ENCODE results near the gene FGFR1OP2. TPM values are rescaled to one million over a fixed set of nuclear protein-coding genes. Genes with fewer than 3 reads are reported as not detected.
"Not testable (repeated sequence)": the region's sequence is repeated elsewhere in the genome, so short reads cannot be mapped to it uniquely, and the experiment has no call there.

FGFR1OP2 gene
- total RNA-seq = 81.9 TPM

GRCh38 chr12:26937863-26938700, at the start of gene FGFR1OP2, which contains the start of gene INTS13:
TSS of gene FGFR1OP2 (plus strand) at chr12:26938470. CDS start at chr12:26954159, 15,689 bp downstream.
TSS of gene INTS13 (minus strand) at chr12:26937981. CDS start at chr12:26936803, 1,178 bp downstream.
- peak; percentile 100 for DNase-seq (ENCODE audit: low spot score)
- intact Hi-C loops (cut with DNase I) = no loop called here
- peak; percentile 99 for ATAC-seq

GRCh38 chr12:26890784-26891183, 47.5 kb upstream of the FGFR1OP2 start:
- intact Hi-C loops (cut with DNase I) = no loop called here
- ATAC-seq (no peak), DNase-seq (ENCODE audit: low spot score) (no peak)

DNA sequence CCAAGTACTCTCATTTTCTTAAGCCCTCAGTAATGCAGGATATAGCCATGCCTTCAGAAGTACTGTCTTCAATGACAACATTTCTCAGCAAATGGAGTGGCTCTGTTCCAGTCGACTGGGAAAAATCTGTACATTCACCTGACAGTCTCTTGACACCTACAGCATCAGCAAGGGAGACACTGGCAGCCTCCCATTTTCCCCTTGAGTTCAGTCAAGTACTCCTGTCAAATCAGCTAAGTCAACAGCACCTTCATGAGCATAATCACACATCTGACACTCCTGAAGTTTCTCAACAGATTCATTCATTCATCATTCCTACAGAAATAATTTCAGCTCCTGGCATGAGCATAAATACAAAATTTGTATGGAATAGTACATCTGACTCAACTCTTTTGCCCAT, 46.6 kb upstream of the FGFR1OP2 start:
- no peak for DNase-seq (ENCODE audit: low spot score)
- intact Hi-C loops (cut with DNase I) = no loop called here
- no peak for ATAC-seq

GRCh38 chr12:26895672-26896071, 42.6 kb upstream of the FGFR1OP2 start:
- DNase-seq (ENCODE audit: low spot score) (no peak), ATAC-seq (no peak)
- intact Hi-C loops (cut with DNase I) = no loop called here

- no peak for DNase-seq (ENCODE audit: low spot score)
- intact Hi-C loops (cut with DNase I) = no loop called here
- ATAC-seq = no peak
Observed at GRCh38 chr12:26896913-26897312, 41.4 kb upstream of the FGFR1OP2 start.

GRCh38 chr12:26903396-26903795, 34.9 kb upstream of the FGFR1OP2 start:
- DNase-seq (ENCODE audit: low spot score); ATAC-seq; intact Hi-C loops (cut with DNase I): not testable (repeated sequence)

DNA sequence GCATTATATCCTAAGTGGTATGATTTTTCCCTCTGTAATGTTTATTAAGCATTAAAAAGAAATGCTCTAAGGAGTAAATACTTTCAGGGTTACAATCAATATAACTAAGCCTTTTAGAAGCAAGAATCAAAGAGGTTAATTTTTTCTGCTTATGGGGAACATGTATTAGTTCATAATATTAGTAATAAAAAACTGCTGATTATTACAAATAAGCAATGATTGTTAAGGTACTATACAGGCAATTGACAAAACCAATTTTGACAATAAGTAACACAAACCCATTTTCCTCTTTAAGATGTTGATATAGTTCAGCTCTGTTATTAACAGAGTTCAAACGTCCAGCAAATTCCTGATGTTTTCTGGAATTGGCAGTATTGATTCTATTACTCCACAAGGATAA, 32.2 kb upstream of the FGFR1OP2 start:
- no peak for ATAC-seq
- intact Hi-C loops (cut with DNase I) = no loop called here

DNA sequence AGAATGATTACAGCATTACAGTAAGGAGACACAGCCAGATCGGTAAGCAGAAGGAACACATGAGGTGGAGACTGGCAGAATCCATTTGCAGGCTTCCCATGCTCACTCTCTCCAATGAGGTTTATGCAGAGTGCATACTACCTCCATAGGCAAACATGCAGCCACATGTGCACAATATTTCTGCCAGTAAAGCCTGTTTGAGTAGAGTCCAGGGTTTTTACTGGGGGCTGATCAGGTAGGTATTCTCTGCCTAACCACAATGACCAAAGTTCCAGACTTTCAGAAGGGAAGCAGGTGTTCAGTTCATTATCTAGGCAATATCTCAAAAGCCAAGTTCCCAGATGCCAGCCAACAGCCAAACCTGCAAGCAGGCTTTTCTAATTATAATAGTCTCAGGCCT, 31.6 kb upstream of the FGFR1OP2 start:
- no peak for ATAC-seq
- intact Hi-C loops (cut with DNase I) = no loop called here
- no peak for DNase-seq (ENCODE audit: low spot score)

More for the DNA sequence above, 32.2 kb upstream of the FGFR1OP2 start:
- no peak for DNase-seq (ENCODE audit: low spot score)

GRCh38 chr12:26918321-26919215, 19.7 kb upstream of the FGFR1OP2 start:
- intact Hi-C loops (cut with DNase I) = no loop called here
- ATAC-seq (peak; percentile 72), DNase-seq (ENCODE audit: low spot score) (no peak)

- DNase-seq (ENCODE audit: low spot score) = no peak
- peak; percentile 41 for ATAC-seq
- intact Hi-C loops (cut with DNase I) = no loop called here
Observed at GRCh38 chr12:26919216-26919555, 19.1 kb upstream of the FGFR1OP2 start.

- DNase-seq (ENCODE audit: low spot score) (no peak), ATAC-seq (no peak)
- intact Hi-C loops (cut with DNase I) = no loop called here
Observed at GRCh38 chr12:26921886-26922285, 16.4 kb upstream of the FGFR1OP2 start.

DNA sequence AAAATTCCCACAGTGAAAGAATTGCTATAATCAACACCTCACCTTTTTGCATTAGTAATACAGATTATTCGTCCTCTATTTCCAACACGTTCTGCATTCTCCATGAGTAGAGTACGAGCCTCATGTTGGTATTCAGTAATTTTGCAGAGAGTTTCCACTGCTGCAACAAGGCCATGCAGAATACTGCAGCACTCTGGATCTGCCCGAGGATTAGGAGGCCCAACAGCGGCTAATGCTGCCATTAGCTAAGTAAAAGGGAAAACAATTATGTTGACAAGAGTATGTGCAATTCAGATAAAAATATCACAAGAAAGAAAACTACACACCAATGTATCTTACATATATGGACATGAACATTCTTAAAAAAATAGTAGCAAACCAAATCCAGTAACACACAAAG, 9.6 kb upstream of the FGFR1OP2 start:
- ATAC-seq (no peak), DNase-seq (ENCODE audit: low spot score) (no peak)
- intact Hi-C loops (cut with DNase I) = no loop called here

DNA sequence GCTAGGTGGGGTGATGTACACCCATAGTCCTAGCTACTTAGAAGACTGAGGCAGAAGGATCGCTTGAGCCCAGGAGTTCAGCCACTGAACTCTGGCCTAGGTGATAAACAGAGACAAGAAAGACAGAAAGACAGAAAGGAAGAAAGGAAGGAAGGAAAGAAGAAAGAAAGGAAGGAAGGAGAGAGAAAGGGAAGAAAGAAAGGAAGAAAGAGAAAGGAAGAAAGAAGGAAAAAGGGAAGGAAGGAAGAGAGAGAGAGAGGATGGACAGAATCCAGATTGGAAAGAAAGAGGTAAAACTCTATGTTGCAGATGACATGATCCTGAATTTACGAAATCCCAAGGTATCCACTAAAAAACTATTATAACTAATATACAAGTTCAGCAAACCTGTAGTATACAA, 8.7 kb upstream of the FGFR1OP2 start:
- ATAC-seq = no peak
- no peak for DNase-seq (ENCODE audit: low spot score)
- intact Hi-C loops (cut with DNase I) = no loop called here

GRCh38 chr12:26935636-26936378, 2.5 kb upstream of the FGFR1OP2 start:
- intact Hi-C loops (cut with DNase I) = no loop called here
- no peak for DNase-seq (ENCODE audit: low spot score)
- no peak for ATAC-seq

DNA sequence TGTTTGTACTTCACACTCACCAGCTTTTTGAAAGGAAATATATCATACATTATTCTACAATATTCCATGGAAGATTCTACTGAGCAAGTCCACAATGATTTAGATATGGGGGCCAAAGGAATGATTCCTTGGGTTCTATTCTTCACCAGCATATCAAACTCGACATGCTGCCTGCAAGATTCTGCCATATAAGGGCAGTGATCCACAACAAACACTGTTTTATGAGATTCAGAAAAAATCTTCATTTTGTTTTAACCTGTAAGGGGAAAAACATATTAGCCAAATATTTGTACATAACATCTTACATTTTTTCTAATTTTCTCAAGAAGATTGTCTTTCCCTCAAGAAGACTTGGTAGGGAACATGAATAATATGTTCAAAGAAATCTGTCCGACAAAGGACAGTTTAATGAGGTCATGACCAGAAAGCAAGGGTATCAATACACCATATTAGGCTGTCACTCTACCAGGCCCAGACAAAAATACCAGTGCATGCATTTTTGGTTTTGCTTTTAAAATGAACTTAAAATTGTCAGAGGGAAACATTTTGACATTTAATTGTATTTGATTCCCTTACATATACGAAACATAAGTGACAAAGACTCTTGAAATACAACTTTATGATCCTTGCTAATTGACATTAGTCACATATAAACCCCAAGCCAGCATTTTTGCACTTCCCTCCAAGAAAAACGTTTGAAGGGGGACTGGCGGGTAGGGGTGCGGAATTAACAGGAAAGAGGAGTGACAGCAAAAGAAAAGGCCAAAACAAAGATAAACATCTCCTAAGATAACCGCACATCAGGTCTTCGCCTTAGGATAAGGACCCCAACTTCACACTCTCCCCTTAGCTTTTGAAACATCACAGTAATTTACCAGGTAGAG, 1.5 kb upstream of the FGFR1OP2 start:
- ATAC-seq = no peak
- intact Hi-C loops (cut with DNase I) = no loop called here
- no peak for DNase-seq (ENCODE audit: low spot score)

- intact Hi-C loops (cut with DNase I) = no loop called here
- ATAC-seq = no peak
Observed at GRCh38 chr12:26937443-26937862, 817 bp upstream of the FGFR1OP2 start.

GRCh38 chr12:26938701-26939062, 412 bp downstream of the FGFR1OP2 start:
- intact Hi-C loops (cut with DNase I) = no loop called here
- DNase-seq (ENCODE audit: low spot score) (no peak), ATAC-seq (peak; percentile 25)

More at GRCh38 chr12:26937443-26937862, 817 bp upstream of the FGFR1OP2 start:
- DNase-seq (ENCODE audit: low spot score) = no peak

- ATAC-seq (no peak), DNase-seq (ENCODE audit: low spot score) (no peak)
- intact Hi-C loops (cut with DNase I) = no loop called here
Observed at GRCh38 chr12:26939192-26939832, 1.0 kb downstream of the FGFR1OP2 start.

Measured in sciatic nerve (tissue), 2 donors.